Activated CD8-positive, alpha-beta memory T cell treated with anti-CD3 and anti-CD28 coated beads, Interleukin-2, amount 50 U/mL, for 24 hours (primary cell): ENCODE data around the gene NDUFV1.

ENCODE experiments used
- DNase-seq: peaks from one replicate; pipeline ENCODE4 v3.0.0-alpha.2; 2020; ENCODE audit errors: extremely low read depth

The NDUFV1 gene

GRCh38 chr11:67640758-67641337 lies 34.1 kb downstream of the NDUFV1 start:
- no peak for DNase-seq

- DNase-seq = no peak
Observed at GRCh38 chr11:67641338-67642172, 34.8 kb downstream of the NDUFV1 start.

GRCh38 chr11:67642173-67643120 lies 35.7 kb downstream of the NDUFV1 start:
- DNase-seq = no peak

- DNase-seq = no peak
Observed at GRCh38 chr11:67644042-67644441, 37.3 kb downstream of the NDUFV1 start.

GRCh38 chr11:67644472-67645418 lies 38.0 kb downstream of the NDUFV1 start:
- no peak for DNase-seq

GRCh38 chr11:67645521-67646461 lies 39.1 kb downstream of the NDUFV1 start:
- DNase-seq = no peak

GRCh38 chr11:67646535-67647336 lies 40.0 kb downstream of the NDUFV1 start:
- no peak for DNase-seq

GRCh38 chr11:67647471-67647870 lies 40.7 kb downstream of the NDUFV1 start:
- no peak for DNase-seq

GRCh38 chr11:67648140-67648795 lies 41.5 kb downstream of the NDUFV1 start:
- no peak for DNase-seq

GRCh38 chr11:67648796-67649613 lies 42.3 kb downstream of the NDUFV1 start:
- no peak for DNase-seq

GRCh38 chr11:67649634-67650510 lies 43.1 kb downstream of the NDUFV1 start:
- no peak for DNase-seq

- no peak for DNase-seq
Observed at GRCh38 chr11:67651976-67652781, 45.4 kb downstream of the NDUFV1 start.

GRCh38 chr11:67652965-67653845 lies 46.5 kb downstream of the NDUFV1 start:
- DNase-seq = no peak

- no peak for DNase-seq
Observed at GRCh38 chr11:67654225-67654624, 47.5 kb downstream of the NDUFV1 start.
